HEK293T (cell line): ENCODE measurements around the gene OR52R1.

ENCODE experiments used
- BHLHE40 ChIP-seq: fragments of 450-650 bp; IDR thresholded peaks from 2 replicates; pipeline ENCODE4 v1.6.1; 2016; ENCODE audit warnings: mild to moderate bottlenecking, moderate library complexity, borderline replicate concordance
- ELF4 ChIP-seq: fragments of 450-650 bp; IDR thresholded peaks from 2 replicates; pipeline ENCODE4 v1.6.1; 2017; ENCODE audit warnings: antibody characterized with exemption
- PKNOX1 ChIP-seq: fragments of 450-650 bp; IDR thresholded peaks from 2 replicates; pipeline ENCODE4 v1.6.1; 2016
- SP1 ChIP-seq: fragments of 450-650 bp; IDR thresholded peaks from 2 replicates; pipeline ENCODE4 v1.6.1; 2017
- SUZ12 ChIP-seq: fragments of 450-650 bp; IDR thresholded peaks from 2 replicates; pipeline ENCODE4 v1.6.1; 2016; ENCODE audit warnings: mild to moderate bottlenecking

- TF ChIP-seq SP1 (no peak), SUZ12 (no peak), BHLHE40 (no peak), ELF4 (no peak), PKNOX1 (no peak)
Observed at GRCh38 chr11:4769838-4770237, 34.3 kb downstream of the OR52R1 start, which contains the start of gene OR51F1.
